ENCODE measurements around the gene FAM131C.

FAM131C gene

DNA sequence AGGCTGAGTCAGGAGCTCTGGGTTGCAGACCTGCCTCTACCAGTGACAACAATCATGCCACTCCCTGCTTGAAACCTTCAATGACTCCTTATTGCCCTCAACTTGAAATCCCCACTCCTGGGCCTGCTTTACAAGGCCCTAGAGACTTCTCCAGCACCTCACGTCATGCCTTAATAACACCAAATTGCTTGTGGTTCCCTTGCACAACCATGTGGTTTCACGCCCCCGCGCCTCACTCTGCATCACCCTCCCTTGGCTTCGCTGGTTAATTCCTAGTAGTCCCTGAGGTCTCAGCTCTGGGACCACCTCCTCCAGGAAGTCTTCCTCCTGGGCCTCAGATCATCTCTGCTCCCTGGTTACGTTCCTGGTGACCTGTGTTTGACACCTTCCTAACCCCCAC is 49.5 kb upstream of the FAM131C start (continued):
- TF ChIP-seq ZNF670 (tag by site-specific recombination; IDR thresholded peaks at IDR 0.05; ENCODE audit: low read depth): no peak
- no peak for TF ChIP-seq HOXD13 (CRISPR knock-in tag; IDR thresholded peaks at IDR 0.05; ENCODE audit: borderline replicate concordance)
- TF ChIP-seq ZNF600 (tag by site-specific recombination; IDR thresholded peaks at IDR 0.05): peak; percentile 99
- no peak for TF ChIP-seq ZNF514 (tag by site-specific recombination; IDR thresholded peaks at IDR 0.05)
- TF ChIP-seq ZNF513 (tag by site-specific recombination; IDR thresholded peaks at IDR 0.05): 0 out of 2 replicates have a peak, but pooled peaks have one; percentile 20
- TF ChIP-seq ZNF398 (tag by site-specific recombination; IDR thresholded peaks at IDR 0.05): peak; percentile 90
- peak; percentile 82 for TF ChIP-seq ZBTB8A (tag by site-specific recombination; IDR thresholded peaks at IDR 0.05)
- no peak for TF ChIP-seq ZNF202 (tag by site-specific recombination; IDR thresholded peaks at IDR 0.05; ENCODE audit: borderline replicate concordance)
- no peak for TF ChIP-seq ZNF302 (tag by site-specific recombination; IDR thresholded peaks at IDR 0.05; ENCODE audit: low read depth)
- no peak for TF ChIP-seq ZNF530 (tag by site-specific recombination; IDR thresholded peaks at IDR 0.05; ENCODE audit: low read depth)
- peak; percentile 100 for TF ChIP-seq WT1 (tag by site-specific recombination; IDR thresholded peaks at IDR 0.05)
- TF ChIP-seq ZNF692 (tag by site-specific recombination; IDR thresholded peaks at IDR 0.05): peak; percentile 95
- no peak for TF ChIP-seq TCF7L2 (IDR thresholded peaks at IDR 0.05; ENCODE audit: borderline replicate concordance, low read depth, low read length)
- no peak for TF ChIP-seq ZNF174 (tag by site-specific recombination; IDR thresholded peaks at IDR 0.05)
- TF ChIP-seq, protein P1, sequence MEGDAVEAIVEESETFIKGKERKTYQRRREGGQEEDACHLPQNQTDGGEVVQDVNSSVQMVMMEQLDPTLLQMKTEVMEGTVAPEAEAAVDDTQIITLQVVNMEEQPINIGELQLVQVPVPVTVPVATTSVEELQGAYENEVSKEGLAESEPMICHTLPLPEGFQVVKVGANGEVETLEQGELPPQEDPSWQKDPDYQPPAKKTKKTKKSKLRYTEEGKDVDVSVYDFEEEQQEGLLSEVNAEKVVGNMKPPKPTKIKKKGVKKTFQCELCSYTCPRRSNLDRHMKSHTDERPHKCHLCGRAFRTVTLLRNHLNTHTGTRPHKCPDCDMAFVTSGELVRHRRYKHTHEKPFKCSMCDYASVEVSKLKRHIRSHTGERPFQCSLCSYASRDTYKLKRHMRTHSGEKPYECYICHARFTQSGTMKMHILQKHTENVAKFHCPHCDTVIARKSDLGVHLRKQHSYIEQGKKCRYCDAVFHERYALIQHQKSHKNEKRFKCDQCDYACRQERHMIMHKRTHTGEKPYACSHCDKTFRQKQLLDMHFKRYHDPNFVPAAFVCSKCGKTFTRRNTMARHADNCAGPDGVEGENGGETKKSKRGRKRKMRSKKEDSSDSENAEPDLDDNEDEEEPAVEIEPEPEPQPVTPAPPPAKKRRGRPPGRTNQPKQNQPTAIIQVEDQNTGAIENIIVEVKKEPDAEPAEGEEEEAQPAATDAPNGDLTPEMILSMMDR (tag by site-specific recombination; IDR thresholded peaks at IDR 0.05): no peak
- peak; percentile 91 for TF ChIP-seq ZNF184 (tag by site-specific recombination; IDR thresholded peaks at IDR 0.05)
- TF ChIP-seq ZBTB48 (tag by site-specific recombination; IDR thresholded peaks at IDR 0.05): peak; percentile 99
- TF ChIP-seq ELK4 (IDR thresholded peaks at IDR 0.05; ENCODE audit: borderline replicate concordance, low read depth, low read length): no peak
- no peak for TF ChIP-seq ZNF26 (tag by site-specific recombination; IDR thresholded peaks at IDR 0.05)
- TF ChIP-seq ZNF362 (tag by site-specific recombination; IDR thresholded peaks at IDR 0.05): no peak
- peak; percentile 100 for TF ChIP-seq ZNF391 (tag by site-specific recombination; IDR thresholded peaks at IDR 0.05; ENCODE audit: borderline replicate concordance, low read depth)
- no peak for TF ChIP-seq ZNF19 (tag by site-specific recombination; IDR thresholded peaks at IDR 0.05; ENCODE audit: low read depth)
- peak; percentile 78 for TF ChIP-seq GLIS2 (tag by site-specific recombination; IDR thresholded peaks at IDR 0.05)
- peak; percentile 79; the same call in 1 of the 2 replicates for TF ChIP-seq ZBTB10 (tag by site-specific recombination; IDR thresholded peaks at IDR 0.05)
- TF ChIP-seq ZNF426 (tag by site-specific recombination; IDR thresholded peaks at IDR 0.05): no peak
- TF ChIP-seq YY1 (tag by site-specific recombination; IDR thresholded peaks at IDR 0.05): no peak; the same call in 1 of the 2 replicates
- no peak for TF ChIP-seq ZNF404 (tag by site-specific recombination; IDR thresholded peaks at IDR 0.05)
- no peak for TF ChIP-seq ZNF549 (tag by site-specific recombination; IDR thresholded peaks at IDR 0.05)
